GM08714 (cell line): ENCODE measurements around the gene CST3.
"Not testable (repeated sequence)": the region's sequence is repeated elsewhere in the genome, so short reads cannot be mapped to it uniquely, and the experiment has no call there.

Experiments used
- H3K4me3 ChIP-seq: fragments of 200-500 bp; sonication (Bioruptor generic); 2 replicates; pipeline ENCODE4 v1.5.1; 2014; ENCODE audit warnings: mild to moderate bottlenecking, low read length, inconsistent platforms
- ZNF274 ChIP-seq: IDR thresholded peaks from 2 replicates; pipeline ENCODE4 v1.6.1; 2012; ENCODE audit warnings: mild to moderate bottlenecking, low read depth, low read length

The CST3 gene

GRCh38 chr20:23637282-23638221, at the start of gene CST3:
Gene CST3 (minus strand): TSS chr20:23637955. CDS start chr20:23637862, 93 bp downstream.
- no peak for TF ChIP-seq ZNF274
- H3K4me3 ChIP-seq = peak within 1 kb of the TSS; percentile 85

DNA sequence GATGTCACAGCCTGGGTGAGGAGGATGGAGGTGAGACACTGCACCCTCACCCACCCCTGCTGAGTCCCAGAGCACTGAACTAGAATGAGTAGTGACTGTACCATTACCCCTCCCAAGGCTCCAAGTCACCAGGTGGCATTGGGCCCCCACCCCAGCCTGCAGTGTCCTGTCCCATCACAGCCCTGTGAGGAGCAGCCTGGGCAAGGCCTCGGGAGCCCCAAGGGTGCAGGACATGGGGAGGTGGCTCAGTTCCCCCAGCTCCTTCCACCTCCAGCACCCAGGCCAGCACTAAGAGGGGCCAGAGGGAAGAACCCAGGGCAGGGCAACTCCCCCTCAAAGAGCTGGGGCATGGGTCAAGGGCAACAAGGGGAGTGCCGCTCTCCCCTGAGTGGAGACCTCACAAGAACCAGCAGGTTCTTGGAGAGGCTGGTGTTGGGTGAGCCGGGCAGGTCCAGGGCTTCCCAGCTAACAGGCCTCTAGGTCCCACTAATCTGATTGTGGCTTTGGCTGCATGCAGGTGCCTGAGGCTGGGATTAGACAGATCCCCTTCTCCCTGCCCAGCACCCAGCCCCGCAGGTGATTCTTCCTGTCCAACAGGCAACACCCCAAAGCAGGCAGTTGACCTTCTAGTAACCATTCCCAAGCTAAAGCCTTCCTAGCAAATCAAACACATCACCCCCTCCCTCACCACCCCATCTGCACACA, 48.4 kb upstream of the CST3 start:
- no peak overlapping the region for H3K4me3 ChIP-seq
- TF ChIP-seq ZNF274 = no peak

GRCh38 chr20:23685529-23685896, 47.8 kb upstream of the CST3 start:
- H3K4me3 ChIP-seq = not testable (repeated sequence)

DNA sequence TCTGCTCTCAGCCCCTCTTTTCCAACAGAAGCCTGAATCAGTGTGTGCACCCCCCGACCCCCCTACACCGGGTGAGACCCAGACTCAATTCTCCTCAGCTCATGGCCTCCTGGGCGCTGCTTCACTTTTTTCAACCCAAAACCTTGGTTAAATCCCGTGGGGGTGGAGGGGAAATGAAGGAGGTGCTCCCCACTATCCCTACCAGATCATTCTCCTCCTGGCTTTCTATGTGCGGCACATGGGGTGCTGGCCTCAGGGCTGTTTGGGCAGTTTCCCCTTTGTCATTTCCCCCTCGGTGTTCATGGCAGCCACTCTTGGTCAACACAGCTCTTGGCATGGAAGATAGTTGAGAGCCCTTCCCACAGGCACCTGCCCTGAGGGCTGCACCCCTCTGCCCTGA, 46.5 kb upstream of the CST3 start:
- no peak for TF ChIP-seq ZNF274
- no peak overlapping the region for H3K4me3 ChIP-seq

DNA sequence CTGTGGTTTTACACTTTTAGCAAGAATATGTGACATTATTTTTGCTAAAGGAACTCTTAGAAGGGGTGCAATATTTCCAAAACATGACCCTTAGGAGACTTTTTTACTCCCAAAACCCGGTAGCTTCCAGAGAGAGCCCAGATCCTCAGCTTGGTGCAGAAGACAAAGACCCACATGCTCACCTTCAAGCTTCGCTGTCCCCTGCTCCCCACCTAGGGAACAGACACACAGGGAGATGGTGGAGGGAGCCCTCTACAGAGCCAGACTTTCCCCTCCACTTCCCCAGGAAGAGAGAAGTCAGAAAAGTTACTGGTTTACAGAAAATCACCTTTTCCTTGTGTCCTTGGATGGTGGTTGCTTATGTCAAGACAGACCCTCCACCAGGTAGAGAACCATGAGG, 46.1 kb upstream of the CST3 start:
- TF ChIP-seq ZNF274 = no peak
- no peak overlapping the region for H3K4me3 ChIP-seq

- H3K4me3 ChIP-seq = no peak overlapping the region
- no peak for TF ChIP-seq ZNF274
Measured at GRCh38 chr20:23683281-23683680, 45.5 kb upstream of the CST3 start.

GRCh38 chr20:23680146-23680545, 42.4 kb upstream of the CST3 start:
- no peak for TF ChIP-seq ZNF274
- no peak overlapping the region for H3K4me3 ChIP-seq

GRCh38 chr20:23679133-23680092, 41.7 kb upstream of the CST3 start:
- TF ChIP-seq ZNF274 = no peak
- no peak overlapping the region for H3K4me3 ChIP-seq

GRCh38 chr20:23673209-23673608, 35.5 kb upstream of the CST3 start:
- TF ChIP-seq ZNF274 = no peak

DNA sequence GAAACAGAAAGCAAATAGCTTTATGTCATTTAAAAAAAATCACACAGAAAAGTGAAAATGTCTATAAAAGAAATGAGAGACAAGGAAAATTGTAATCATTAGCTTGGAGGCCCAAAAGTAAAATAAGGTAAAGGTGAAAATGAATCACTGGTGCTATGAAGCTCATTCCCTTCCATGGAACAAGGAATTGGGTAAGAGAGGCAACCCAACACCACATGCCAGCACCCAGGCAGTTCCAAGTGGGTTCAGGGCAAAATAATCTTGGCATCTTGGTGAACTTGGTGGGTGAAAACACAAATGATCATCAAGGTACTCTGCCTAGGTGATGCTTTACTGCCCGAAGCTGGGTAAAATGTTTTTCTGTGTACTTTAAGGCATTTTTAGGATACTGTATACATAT, 34.4 kb upstream of the CST3 start:
- no peak for TF ChIP-seq ZNF274

More at GRCh38 chr20:23673209-23673608, 35.5 kb upstream of the CST3 start:
- H3K4me3 ChIP-seq = no peak overlapping the region

DNA sequence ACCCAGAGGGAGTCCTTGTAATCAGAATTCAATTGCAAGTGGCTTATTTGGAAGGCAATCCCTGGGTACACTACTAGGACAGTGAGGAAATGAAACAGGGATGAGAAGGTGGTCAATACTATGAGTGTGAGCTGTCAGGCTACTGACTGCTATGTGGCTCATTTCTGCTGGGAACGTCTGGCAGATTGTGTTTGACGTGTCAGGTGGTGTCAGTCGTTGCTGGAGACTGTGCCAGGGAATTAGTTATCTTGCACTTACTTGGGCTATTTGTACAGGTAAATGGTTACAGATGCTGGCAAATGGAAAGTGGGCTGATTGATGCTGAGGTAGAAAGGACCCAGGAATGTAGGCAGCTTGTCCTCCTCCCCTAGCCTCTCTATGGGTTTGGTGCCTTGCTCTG, 33.7 kb upstream of the CST3 start:
- H3K4me3 ChIP-seq = no peak overlapping the region
- TF ChIP-seq ZNF274 = no peak

More for the DNA sequence above, 34.4 kb upstream of the CST3 start:
- H3K4me3 ChIP-seq = no peak overlapping the region

DNA sequence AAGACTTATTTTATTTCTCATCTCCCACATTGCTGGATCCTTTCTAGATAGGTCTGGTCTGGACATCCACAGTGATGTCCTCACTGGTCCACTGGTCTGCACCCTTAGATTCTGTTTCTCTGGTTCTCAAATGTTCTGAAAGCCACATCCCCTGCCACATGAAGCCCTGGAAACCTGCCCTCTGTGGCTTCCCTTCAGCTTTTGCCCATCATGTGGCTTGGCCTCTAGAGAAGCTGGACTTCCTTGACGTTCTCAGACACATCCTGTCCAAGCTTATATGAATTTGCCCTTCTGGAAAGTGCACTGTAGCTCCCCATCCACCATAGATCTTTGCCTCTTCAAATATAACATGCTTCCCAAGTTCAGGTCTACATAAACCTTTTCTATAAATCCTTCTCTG, 32.6 kb upstream of the CST3 start:
- no peak for TF ChIP-seq ZNF274
- no peak overlapping the region for H3K4me3 ChIP-seq

DNA sequence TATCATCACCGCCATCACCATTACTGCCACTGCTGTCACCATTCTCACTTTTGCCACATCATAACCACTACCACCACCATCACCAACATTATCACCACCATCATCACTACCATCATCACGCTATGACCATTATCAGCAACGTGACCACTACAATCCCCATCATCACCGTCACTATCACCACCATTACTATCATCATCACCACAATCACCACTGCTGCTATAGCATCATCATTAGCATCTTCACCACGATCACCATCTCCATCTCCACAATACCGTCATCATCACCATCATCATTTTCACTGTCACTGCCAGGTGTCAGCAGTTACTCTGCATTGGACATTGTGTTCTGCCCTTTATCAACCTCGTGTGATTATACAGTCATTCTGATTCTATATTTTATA, 32.1 kb upstream of the CST3 start:
- no peak for TF ChIP-seq ZNF274
- H3K4me3 ChIP-seq = no peak overlapping the region

DNA sequence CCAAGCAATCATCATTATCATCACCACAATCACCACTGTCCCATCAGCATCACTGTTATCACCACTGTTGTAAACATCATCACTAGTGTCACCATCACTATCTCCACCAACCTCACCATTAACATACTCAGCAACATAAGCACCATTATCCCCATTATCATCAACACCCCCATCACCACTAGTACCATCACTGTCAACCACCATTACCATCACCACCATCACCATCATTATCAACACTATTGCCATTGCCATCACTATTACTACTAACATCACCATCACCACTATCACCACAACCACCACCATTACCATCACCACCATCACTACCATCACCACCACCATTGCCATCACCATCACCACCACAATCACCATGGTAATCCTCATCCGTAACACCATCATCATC, 31.6 kb upstream of the CST3 start:
- no peak for TF ChIP-seq ZNF274
- no peak overlapping the region for H3K4me3 ChIP-seq
